Measurements from ENCODE around the gene NRXN3.

DNA sequence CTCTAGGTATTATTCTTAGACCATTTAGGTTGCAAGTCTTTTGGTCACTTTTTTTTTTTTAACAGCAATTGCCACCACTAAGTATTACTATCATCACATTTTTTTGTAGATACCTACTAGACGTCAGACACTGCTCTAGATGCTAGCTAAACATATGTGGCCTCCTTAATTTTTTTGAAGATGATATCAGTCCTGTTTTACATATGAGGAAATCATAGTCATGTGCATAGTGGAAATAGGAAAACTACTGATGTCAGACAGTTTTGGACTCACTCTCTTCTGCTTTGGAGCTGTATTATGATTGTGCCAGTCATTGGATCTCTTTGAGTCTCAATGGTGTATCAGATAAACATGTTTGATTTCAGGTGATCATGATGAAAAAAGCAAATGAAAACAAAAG, 1736.8 kb downstream of the NRXN3 start:
- TF ChIP-seq, protein P1, sequence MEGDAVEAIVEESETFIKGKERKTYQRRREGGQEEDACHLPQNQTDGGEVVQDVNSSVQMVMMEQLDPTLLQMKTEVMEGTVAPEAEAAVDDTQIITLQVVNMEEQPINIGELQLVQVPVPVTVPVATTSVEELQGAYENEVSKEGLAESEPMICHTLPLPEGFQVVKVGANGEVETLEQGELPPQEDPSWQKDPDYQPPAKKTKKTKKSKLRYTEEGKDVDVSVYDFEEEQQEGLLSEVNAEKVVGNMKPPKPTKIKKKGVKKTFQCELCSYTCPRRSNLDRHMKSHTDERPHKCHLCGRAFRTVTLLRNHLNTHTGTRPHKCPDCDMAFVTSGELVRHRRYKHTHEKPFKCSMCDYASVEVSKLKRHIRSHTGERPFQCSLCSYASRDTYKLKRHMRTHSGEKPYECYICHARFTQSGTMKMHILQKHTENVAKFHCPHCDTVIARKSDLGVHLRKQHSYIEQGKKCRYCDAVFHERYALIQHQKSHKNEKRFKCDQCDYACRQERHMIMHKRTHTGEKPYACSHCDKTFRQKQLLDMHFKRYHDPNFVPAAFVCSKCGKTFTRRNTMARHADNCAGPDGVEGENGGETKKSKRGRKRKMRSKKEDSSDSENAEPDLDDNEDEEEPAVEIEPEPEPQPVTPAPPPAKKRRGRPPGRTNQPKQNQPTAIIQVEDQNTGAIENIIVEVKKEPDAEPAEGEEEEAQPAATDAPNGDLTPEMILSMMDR (IDR thresholded peaks at IDR 0.05): no peak
- no peak for TF ChIP-seq EZH2 (IDR thresholded peaks at IDR 0.05; ENCODE audit: borderline replicate concordance, insufficient read depth, low read depth, low read length, poor library complexity, severe bottlenecking)
